ENCODE data around the gene RNF225.

DNA sequence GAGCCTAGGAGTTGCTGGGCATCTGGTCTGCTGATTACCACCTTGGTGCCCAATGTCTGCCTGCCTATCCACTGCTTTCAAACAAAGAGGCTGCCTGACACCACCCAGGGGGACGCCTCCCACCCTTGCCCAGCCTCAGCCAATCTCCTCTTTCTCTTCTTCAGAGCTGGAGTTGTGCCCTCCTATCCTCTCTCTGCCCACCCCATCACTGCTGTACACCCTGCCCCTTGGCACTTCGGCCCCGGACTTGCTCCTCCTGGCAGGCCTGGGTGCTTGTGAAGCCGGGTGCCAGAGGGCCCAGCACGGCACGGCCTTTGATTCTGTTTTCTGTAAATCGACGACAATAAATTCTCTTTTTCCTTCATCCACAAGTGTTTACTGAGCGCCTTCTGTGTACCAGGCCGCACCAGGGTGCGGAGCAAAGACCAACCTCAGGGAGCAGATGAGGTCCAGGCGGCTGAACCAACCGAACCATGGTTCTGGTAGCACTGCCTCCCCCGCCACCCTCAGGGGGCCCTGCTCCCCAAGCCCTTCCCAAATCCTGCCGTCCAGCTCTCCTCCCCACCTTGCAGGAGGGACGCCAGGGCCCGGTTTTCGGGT is 5.0 kb downstream of the RNF225 start:
- TF ChIP-seq, protein P1, sequence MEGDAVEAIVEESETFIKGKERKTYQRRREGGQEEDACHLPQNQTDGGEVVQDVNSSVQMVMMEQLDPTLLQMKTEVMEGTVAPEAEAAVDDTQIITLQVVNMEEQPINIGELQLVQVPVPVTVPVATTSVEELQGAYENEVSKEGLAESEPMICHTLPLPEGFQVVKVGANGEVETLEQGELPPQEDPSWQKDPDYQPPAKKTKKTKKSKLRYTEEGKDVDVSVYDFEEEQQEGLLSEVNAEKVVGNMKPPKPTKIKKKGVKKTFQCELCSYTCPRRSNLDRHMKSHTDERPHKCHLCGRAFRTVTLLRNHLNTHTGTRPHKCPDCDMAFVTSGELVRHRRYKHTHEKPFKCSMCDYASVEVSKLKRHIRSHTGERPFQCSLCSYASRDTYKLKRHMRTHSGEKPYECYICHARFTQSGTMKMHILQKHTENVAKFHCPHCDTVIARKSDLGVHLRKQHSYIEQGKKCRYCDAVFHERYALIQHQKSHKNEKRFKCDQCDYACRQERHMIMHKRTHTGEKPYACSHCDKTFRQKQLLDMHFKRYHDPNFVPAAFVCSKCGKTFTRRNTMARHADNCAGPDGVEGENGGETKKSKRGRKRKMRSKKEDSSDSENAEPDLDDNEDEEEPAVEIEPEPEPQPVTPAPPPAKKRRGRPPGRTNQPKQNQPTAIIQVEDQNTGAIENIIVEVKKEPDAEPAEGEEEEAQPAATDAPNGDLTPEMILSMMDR (conservative IDR thresholded peaks at IDR 0.05; ENCODE audit: low read length): no peak
- TF ChIP-seq EZH2phosphoT487 (IDR thresholded peaks at IDR 0.05; ENCODE audit: borderline replicate concordance): no peak
